ENCODE data around the gene HYAL4.
"Not testable (repeated sequence)": the region's sequence is repeated elsewhere in the genome, so short reads cannot be mapped to it uniquely, and the experiment has no call there.

The HYAL4 gene, protein sequence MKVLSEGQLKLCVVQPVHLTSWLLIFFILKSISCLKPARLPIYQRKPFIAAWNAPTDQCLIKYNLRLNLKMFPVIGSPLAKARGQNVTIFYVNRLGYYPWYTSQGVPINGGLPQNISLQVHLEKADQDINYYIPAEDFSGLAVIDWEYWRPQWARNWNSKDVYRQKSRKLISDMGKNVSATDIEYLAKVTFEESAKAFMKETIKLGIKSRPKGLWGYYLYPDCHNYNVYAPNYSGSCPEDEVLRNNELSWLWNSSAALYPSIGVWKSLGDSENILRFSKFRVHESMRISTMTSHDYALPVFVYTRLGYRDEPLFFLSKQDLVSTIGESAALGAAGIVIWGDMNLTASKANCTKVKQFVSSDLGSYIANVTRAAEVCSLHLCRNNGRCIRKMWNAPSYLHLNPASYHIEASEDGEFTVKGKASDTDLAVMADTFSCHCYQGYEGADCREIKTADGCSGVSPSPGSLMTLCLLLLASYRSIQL
- 0 reads per million in 4 experiments for total RNA-seq

DNA sequence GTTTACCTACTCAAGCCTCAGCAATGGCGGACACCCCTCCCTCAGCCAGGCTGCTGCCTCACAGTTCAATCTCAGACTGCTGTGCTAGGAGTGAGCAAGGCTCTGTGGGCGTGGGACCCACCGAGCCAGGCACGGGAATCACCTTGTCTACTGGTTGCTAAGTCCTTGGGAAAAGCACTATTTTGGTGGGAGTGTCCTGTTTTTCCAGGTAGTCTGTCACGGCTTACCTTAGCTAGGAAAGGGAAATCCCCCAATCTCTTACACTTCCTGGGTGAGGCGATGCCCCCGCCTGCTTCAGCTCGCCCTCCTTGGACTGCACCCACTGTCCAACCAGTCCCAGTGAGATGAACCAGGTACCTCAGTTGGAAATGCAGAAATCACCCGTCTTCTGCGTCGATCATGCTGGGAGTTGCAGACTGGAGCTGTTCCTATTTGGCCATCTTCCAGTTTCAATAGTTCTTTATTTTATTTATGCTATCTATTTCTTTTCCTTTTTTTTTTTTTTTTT is at the start of gene HYAL4:
TSS of gene HYAL4 (plus strand) at position 458 of the 508 bp plus-strand sequence. CDS start 23,105 bp downstream, outside the sequence.
- DNase-seq = no peak

DNA sequence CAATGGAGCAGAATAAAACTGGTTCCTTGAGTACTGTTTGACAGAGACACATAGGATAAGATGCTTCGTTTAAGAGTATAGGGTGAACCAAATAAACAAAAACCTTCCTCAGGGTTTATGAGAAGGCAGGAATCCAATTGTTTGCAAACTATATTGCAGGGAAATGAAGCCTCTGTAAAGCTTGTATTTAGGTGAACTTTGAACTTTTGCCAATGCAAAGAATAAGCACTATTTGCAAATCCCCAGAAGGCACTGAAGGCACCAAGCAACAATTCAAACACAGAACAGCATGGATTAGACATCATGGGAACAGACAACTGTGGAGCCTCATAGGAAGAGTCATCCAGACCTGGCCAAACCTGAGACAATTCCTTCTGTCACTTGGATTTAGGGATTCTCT is 49.1 kb upstream of the HYAL4 start:
- DNase-seq = no peak

DNA sequence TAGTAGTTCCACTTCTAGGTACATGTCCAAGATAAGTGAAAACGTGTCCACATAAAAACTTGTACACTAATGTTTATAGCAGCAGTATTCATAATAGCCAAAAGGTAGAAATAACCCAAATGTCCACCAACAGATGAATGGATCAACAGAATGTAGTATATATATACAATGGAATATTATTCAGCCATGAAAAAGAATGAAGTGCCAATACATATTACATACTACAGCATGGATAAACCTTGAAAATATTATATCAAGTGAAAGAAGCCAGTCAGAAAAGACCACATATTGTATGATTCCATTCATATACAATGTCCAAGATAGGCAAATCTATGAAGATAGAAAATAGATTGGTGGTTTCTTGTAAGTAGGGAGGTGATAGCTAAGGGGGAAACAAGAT is 48.4 kb upstream of the HYAL4 start:
- no peak for DNase-seq

DNA sequence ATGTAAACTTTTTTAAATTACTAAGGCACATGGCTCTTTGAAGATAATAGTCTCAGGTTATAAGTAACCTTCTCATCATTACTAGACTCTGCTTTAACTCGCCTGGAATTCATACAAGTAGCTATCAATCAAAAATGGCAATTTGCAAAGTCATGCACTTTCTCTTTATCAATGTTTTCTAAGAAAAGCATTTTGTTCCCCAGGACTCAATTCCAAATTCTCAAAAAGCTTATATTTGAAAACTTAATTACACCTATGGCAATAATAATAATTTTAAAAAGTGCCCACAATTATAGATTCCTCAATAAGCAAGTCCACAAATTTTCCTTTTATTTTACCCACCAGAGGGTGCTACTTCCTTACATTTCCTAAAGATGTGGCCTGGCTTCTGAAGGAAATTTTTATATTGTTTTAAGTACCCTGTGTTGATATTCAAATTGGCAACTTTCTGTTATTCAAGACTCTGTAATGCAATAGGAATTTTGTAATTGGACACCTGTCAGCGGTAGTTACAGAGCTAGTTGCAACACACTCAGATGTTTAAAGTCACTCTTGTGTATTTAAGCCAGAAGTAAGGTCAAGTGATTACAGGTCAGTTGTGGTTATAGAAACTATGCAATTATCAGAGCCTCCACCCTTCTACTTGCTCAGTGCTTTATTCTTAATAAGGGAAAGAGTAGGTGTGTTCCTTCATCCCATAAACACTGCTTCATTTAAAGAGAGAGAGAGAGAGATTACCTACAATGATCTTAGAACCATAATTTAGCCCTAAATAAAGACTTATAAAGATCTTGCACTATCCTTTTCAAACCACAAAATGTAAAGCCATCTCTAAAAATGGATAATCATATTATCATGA is 47.1 kb upstream of the HYAL4 start:
- DNase-seq = no peak

DNA sequence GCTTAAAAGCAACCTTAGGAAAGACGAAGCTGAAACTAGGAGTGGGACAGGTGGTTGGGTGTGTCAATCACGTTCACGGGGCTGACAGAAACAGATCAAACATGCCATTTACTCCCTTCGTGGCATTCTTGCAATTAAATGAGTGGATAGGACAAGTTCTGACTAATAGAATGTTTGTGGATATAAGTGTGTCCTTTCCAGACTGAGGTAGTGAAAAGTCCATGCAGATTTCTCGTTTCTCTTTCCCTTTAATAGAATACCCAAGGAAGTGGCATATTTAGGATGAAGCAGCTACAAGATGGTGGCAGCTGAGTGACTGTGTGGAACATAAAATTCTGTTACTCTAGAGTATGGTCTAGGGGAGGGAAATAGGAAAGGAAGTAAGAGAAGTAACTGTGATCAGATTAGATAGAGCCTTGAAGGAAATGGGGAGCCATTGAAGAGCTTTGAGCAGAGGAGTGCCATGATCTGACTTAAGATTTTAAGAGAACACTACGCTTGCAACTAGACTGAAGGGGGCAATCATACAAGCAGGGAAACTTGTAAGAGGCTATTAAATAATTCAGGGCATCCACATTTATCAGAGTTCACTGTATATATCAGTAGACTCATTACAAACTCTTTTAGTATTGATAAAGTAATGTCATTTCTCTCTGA is 46.3 kb upstream of the HYAL4 start:
- DNase-seq = no peak

DNA sequence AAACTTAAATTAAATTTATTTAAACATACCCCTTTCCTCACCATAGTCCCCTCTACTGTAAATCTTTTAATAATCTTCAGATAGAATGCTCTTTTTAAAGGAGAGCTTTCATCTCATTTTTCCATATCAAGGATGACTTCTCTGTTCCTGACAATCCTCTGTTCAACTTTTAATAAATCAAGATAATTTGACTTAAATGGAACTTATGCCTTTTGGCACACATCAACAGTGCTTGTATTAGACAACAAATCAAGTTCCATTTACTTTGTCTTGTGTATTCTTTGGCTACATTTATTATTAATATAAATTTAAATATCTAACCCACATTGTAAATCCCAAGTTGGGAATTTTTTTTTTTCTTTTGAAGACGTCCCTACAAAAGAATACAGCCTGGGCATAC is 42.7 kb upstream of the HYAL4 start:
- no peak for DNase-seq

DNA sequence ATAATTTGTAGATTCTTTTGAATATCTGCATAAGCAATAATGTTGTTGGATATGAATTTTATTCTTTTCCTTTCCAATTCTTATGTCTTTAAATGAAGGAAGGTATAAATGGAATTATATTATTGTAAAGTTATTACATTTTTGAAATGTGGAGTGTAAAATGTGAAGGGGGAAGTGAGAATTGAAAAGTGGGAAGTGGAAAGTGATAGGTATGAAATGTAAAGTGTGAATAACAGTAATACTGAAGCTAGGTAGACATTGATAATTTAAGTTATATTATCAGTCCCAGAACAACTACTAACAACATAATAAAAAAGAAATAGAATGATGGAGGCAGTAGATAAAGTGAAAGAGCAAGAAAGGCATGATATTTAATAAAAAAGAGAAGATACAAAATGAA is 39.7 kb upstream of the HYAL4 start:
- no peak for DNase-seq

DNA sequence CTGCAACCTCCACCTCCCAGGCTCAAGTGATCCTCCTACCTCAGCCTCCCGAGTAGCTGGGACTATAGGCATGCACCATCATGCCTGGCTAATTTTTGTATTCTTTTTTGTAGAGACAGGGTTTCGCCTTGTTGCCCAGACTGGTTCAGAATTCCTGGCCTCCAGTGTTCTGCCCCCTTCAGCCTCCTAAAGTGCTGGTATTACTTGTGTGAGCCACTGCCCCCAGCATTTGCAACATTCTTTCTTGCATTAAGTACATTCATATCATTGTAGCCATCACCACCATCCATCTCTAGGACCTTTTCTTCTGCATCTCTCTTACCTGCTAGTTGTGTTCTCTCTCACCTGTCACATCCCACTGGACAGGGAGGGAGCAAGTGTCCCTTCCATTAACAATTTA is 35.5 kb upstream of the HYAL4 start:
- no peak for DNase-seq

DNA sequence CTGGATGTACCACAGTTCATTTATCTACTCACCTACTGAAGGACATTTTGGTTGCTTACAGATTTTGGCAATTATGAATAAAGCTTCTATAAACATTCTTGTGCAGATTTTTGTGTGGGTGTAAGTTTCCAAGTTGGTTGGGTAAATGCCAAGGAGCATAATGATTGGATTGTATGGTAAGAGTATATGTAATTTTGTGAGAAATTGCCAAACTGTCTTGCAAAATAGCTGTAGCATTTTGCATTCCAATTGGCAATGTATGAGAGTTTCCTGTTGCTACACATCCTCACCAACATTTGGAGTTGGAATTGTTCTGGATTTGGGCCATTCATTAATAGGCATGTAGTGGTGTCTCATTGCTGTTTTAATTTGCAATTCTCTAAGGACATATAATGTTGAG is 33.9 kb upstream of the HYAL4 start:
- no peak for DNase-seq

DNA sequence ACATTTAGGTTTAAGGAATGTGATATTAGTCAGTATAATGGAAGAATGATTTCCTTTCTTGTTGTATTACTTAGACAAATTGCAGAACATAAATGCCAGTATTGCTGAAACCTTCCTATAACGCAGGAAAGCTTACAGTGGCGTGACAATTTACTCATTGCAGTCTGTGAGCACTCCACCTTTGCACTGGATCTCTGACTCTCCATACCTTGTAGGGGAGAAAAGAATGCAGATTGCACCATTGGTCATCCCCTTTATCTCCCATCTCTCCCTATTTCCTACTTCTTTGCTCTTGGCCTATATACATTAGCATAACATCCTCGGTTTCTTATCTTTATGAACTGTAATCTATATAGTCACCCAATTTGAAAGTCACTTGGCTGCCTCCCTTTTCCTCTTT is 28.1 kb upstream of the HYAL4 start:
- DNase-seq = no peak

DNA sequence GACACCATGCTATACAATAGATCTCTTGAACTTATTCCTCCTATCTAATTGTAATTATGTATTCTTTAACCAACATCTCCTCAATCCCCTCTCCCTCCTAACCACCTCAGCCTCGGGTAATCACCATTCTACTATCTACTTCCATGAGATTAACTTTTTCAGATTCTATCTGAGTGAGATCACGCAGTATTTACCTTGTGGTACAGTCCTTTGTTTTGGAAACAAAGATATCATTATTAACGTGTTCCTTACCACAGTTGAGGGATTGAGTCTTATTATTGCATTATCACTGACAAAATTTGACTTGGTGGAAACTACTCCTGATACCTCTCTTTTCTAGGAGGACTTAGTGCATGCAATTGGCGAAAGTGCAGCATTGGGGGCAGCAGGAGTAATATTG is 26.0 kb upstream of the HYAL4 start:
- DNase-seq = no peak

DNA sequence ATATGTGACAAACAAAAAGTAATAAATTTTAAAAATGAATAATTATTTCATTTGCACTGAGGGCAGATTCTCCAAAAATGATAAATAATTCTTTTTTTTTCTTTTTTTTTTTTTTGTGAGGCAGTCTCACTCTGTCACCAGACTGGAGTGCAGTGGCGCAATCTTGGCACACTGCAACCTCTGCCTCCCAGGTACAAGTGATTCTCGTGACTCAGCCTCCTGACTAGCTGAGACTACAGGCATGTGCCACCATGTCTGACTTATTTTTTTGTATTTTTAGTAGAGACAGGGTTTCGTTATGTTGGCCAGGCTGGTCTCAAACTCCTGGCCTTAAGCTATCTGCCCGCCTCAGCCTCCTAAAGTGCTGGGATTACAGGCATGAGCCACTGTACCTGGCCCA is 25.2 kb upstream of the HYAL4 start:
- not testable (repeated sequence) for DNase-seq

DNA sequence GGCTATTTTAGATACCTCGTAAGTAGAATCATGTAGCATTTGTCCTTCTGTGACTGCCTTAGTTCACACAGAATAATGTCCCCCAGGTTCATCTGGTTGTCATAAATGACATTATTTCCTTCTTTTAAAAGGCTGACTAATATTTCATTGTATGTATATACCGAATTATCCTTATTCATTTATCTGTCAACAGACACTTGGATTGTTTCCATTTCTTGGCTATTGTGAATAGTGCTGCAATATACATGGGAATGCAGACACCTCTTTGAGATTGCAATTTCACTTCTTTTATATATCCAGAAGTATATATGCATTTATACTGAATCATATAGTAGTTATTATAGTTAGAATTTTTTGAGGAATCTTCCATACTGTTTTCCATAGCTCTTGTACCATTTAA is 24.1 kb upstream of the HYAL4 start:
- DNase-seq = no peak

DNA sequence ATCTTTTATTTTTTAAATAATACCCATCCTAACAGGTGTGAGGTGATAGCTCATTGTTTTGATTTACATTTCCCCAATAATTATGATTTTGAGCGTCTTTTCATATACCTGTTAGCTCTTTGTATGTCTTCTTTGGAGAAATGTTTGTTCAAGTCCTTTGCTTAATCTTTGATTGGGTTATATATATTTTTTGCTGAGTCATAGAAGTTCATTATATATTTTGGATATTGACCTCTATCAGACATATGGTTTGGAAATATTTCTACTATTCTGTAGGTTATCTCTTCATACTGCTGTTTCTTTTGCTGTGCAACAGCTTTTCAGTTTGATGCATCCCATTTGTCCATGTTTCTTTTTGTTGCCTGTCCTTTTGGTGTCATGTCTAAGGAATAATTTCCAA is 23.6 kb upstream of the HYAL4 start:
- no peak for DNase-seq

DNA sequence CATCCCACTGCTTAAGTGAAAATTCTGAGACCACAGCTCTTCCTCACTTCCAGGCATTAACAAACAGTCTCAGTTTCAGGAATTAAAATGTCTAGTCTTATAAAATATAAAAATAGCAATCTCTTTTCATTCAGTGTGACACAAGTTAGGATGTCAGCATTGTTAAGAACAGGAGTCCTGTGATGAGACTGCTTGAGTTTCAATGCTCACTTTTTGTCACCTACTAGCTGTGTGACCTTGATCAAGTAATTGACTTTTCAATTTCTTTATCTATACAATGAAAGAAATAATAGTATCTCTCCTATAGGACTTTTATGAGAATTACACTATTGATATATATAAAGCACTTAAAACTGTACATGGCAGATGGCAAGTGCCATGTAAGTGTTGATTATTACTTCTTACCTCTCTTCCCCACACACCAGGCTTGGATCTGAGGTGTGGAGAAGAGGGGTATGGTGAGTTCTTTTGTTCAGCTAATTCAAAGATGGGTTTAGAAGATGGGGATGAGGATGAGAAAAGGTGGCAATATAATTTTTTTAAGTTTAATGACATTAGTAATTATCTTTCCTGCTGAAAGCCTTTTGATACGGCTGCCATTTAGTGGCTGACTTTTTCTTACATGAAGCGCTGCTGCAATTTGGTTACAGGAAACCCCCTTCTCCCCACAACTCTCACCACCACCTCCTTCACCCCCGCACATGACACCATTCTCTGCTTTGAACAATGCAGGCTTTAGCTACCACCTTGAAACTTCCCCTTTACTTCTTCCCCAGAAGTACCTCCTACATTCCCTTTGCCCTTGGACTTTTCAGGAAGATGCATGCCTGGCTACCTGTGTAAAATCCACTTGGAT is 20.8 kb upstream of the HYAL4 start:
- no peak for DNase-seq

DNA sequence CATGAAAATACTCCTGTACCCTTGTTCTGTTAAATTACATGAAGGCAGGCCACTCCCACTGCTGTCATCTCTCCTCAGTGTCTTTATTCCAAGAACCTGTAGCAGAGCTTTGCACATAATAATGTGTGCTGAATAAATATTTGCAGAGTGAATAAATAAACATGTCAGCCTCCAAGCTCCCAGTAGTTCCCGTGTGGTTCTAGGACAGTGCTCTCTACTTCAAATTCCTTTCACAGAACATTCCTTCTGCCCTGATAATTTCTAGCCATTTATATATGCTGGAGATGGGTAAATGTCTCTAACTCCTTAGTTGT is 20.3 kb upstream of the HYAL4 start:
- DNase-seq = no peak

DNA sequence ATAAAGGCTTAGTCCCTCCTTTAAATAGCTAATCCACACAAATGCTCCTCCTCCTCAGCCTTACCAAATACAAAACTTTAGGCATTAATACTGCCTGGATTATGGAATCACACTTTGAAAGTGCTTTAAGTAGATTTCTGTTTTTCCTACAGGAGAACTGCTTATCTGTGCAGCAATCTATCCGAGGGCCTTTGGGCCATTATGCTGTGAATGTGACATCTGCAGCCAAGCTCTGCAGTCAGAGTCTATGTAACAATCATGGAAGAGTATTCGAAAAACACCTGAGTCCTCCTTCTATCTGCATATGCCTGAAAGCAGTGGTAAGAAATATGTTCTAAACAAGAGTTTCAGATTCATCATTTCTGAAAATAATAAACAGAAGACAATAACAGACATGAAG is 16.2 kb upstream of the HYAL4 start:
- DNase-seq = no peak

DNA sequence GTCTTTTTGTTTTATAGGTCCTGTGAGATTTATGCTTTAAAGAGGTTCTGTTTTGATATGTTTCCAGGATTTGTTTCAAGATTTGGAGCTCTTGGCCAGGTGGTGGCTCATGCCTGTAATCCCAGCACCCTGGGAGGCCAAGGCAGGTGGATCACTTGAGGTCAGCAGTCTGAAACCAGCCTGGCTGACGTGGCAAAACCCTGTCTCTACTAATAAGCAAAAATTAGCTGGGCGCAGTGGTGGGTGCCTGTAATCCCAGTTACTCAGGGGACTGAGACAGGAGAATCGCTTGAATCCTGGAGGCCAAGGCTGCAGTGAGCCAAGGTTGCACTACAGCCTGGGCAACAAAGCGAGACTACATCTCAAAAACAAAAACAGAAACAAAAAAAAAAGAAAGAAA is 8.3 kb upstream of the HYAL4 start:
- DNase-seq = no peak

DNA sequence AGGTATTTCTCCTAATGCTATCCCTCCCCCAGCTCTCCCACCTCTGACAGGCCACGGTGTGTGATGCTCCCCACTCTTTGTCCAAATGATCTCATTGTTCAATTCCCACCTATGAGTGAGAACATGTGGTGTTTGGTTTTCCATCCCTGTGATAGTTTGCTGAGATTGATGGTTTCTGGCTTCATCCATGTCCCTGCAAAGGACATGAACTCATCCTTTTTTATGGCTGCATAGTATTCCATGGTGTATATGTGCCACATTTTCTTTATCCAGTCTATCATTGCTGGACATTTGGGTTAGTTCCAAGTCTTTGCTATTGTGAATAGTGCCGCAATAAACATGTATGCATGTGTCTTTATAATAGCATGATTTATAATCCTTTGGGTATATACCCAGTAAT is 5.9 kb upstream of the HYAL4 start:
- DNase-seq = not testable (repeated sequence)

DNA sequence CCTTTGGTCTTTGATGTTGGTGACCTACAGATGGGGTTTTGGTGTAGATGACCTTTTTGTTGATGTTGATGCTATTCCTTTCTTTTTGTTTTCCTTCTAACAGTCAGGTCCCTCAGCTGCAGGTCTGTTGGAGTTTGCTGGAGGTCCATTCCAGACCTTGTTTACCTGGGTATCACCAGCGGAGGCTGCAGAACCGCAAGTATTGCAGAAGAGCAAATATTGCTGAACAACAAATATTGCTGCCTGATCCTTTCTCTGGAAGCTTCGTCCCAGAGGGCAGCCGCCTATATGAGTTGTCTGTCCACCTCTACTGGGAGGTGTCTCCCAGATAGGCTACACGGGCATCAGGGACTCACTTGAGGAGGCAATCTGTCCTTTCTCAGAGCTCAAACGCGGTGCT is 827 bp upstream of the HYAL4 start:
- not testable (repeated sequence) for DNase-seq

DNA sequence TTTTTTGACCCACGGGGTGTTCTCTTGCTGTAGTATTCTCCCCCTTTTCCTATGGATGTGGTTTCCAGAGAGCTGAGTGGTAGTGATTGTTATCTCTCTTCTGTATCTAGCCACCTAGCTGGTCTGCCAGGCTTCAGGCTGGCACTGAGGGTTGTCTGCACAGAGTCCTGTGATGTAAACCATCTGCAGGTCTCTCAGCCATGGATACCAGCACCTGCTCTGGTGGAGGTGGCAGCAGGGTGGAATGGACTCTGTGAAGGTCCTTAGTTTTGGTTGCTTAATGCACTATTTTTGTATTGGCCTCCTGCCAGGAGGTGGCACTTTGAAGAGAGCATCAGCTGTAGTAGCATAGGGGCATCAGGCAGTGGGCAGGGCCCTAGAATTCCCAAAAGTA is 851 bp downstream of the HYAL4 start:
- DNase-seq = no peak

DNA sequence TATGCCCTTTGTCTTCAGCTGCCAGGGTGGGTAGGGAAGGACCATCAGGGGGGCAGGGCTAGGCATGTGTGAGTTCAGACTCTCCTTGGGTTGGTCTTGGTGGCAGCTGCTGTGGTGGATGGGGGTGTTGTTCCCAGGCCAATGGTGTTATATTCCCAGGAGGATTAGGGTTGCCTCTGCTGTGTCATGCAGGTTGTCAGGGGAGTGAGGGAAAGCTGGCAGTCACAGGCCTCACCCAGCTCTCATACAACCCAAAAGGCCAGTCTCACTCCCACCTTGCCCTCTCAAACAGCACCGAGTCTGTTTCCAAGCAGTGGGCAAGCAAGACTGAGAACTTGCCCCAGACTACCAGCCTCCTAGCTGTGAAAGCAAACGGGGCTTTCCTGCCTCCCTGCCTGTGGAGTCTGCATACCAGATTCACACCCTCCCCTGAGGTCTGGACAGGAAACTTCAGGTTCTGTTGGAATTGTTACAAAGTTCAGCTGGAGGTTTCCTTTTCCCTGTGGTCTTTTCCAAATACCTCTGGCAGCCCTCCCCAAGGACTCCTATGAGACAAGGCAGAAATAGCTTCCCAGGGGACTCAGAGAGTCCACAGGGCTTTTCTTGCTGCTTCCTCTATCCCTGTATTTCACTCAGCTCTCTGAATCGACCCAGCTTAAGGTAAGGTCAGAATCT is 1.4 kb downstream of the HYAL4 start:
- no peak for DNase-seq

Data from effector CD8-positive, alpha-beta T cell (primary cell).